IMR-90 (cell line): ENCODE measurements around the gene NAV2. TPM values are rescaled to one million over a fixed set of nuclear protein-coding genes. Genes with fewer than 3 reads are reported as not detected.

Experiments
- ATAC-seq: fragments of 200-7000 bp; cut with Tn5 transposase; 2 replicates; pipeline ENCODE4 v1.9.1; 2020; ENCODE audit warnings: low read depth, mild to moderate bottlenecking, moderate library complexity
- BruUV-seq: library from RNA; stranded (reverse); fragments of 400-500 nt; replicated peaks from 2 replicates; lab custom pipeline; 2021; lab: Mats Ljungman, UMichigan
- CTCF ChIA-PET: fragments of 300-600 bp; formaldehyde crosslinking; extraction: SDS; loops from one replicate; lab custom pipeline; 2021; ENCODE audit warnings: antibody characterized with exemption; lab: Yijun Ruan, JAX
- POLR2A ChIA-PET: fragments of 300-600 bp; sonication (Branson Sonifier 250); formaldehyde crosslinking; loops from one replicate; lab custom pipeline; 2022; ENCODE audit warnings: antibody characterized with exemption; ENCODE audit not compliant: unreplicated experiment; lab: Charles Lee
- DNase-seq: peaks from one replicate; pipeline ENCODE4 v3.0.0; 2013
- H2AFZ ChIP-seq: replicated peaks from 2 replicates; pipeline ENCODE3; 2013; ENCODE audit warnings: low read length, mild to moderate bottlenecking; ENCODE audit not compliant: poor library complexity
- H2AK5ac ChIP-seq: 2 replicates; pipeline ENCODE4 v1.6.1; 2013; ENCODE audit warnings: low read depth, low read length, inconsistent platforms
- H2AK9ac ChIP-seq: replicated peaks from 2 replicates; pipeline ENCODE3; 2013; ENCODE audit warnings: mild to moderate bottlenecking, low read depth, low read length, moderate library complexity; ENCODE audit not compliant: poor library complexity
- H2BK120ac ChIP-seq: 2 replicates; pipeline ENCODE4 v1.6.1; 2013; ENCODE audit warnings: low read depth, low read length, inconsistent platforms
- H2BK15ac ChIP-seq: 3 replicates; pipeline ENCODE4 v1.6.1; 2013; ENCODE audit warnings: low read depth, low read length, inconsistent platforms
- H2BK20ac ChIP-seq: 2 replicates; pipeline ENCODE4 v1.6.1; 2013; ENCODE audit warnings: low read depth, mild to moderate bottlenecking, inconsistent platforms, low read length, moderate library complexity
- H2BK5ac ChIP-seq: 2 replicates; pipeline ENCODE4 v1.6.1; 2013; ENCODE audit warnings: mild to moderate bottlenecking, low read depth, low read length, inconsistent platforms; ENCODE audit not compliant: poor library complexity, severe bottlenecking
- H3K14ac ChIP-seq: replicated peaks from 2 replicates; pipeline ENCODE4 v1.6.1; 2013; ENCODE audit warnings: low read depth, low read length, inconsistent platforms
- H3K18ac ChIP-seq: 2 replicates; pipeline ENCODE4 v1.6.1; 2013; ENCODE audit warnings: low read depth, low read length, control low read depth
- H3K23ac ChIP-seq: 2 replicates; pipeline ENCODE4 v1.6.1; 2013; ENCODE audit warnings: low read depth, low read length, inconsistent platforms
- H3K27ac ChIP-seq: 2 replicates; pipeline ENCODE4 v1.5.1; 2013; ENCODE audit warnings: mild to moderate bottlenecking, control low read depth, low read length; ENCODE audit not compliant: insufficient read depth
- H3K27me3 ChIP-seq: 2 replicates; pipeline ENCODE4 v1.6.1; 2013; ENCODE audit warnings: low read length; ENCODE audit not compliant: control insufficient read depth, insufficient read depth
- H3K36me3 ChIP-seq: 2 replicates; pipeline ENCODE4 v1.6.1; 2013; ENCODE audit warnings: low read length, mixed read lengths; ENCODE audit not compliant: control insufficient read depth, insufficient read depth
- H3K4ac ChIP-seq: 2 replicates; pipeline ENCODE4 v1.6.1; 2013; ENCODE audit warnings: low read depth, low read length, inconsistent platforms
- H3K4me1 ChIP-seq: 2 replicates; pipeline ENCODE4 v1.6.1; 2013; ENCODE audit warnings: low read length, mixed read lengths; ENCODE audit not compliant: control insufficient read depth, insufficient read depth
- H3K4me2 ChIP-seq: 2 replicates; pipeline ENCODE4 v1.6.1; 2013; ENCODE audit warnings: low read depth, mild to moderate bottlenecking, control low read depth, low read length, moderate library complexity
- H3K4me3 ChIP-seq: 2 replicates; pipeline ENCODE4 v1.5.1; 2013; ENCODE audit warnings: low read depth, mild to moderate bottlenecking, control low read depth, low read length, moderate library complexity; ENCODE audit not compliant: insufficient read depth
- H3K56ac ChIP-seq: 2 replicates; pipeline ENCODE4 v1.6.1; 2013; ENCODE audit warnings: low read length, inconsistent platforms; ENCODE audit not compliant: insufficient read depth; ENCODE audit errors: extremely low read depth
- H3K79me1 ChIP-seq, 2 experiments: 2 replicates each; pipeline ENCODE4 v1.6.1; 2013; ENCODE audit warnings: low read length in 2 of 2, inconsistent platforms in 1 of 2, low read depth in 1 of 2
- H3K9ac ChIP-seq: 2 replicates; pipeline ENCODE4 v1.6.1; 2013; ENCODE audit warnings: low read depth, low read length, control low read depth
- H3K9me1 ChIP-seq: 2 replicates; pipeline ENCODE4 v1.6.1; 2013; ENCODE audit warnings: low read length, inconsistent platforms; ENCODE audit not compliant: insufficient read depth
- H3K9me3 ChIP-seq: 2 replicates; pipeline ENCODE4 v1.6.1; 2013; ENCODE audit warnings: low read length; ENCODE audit not compliant: control insufficient read depth, insufficient read depth
- H4K20me1 ChIP-seq: 2 replicates; pipeline ENCODE4 v1.6.1; 2013; ENCODE audit warnings: low read length, inconsistent platforms; ENCODE audit not compliant: insufficient read depth
- H4K5ac ChIP-seq: 2 replicates; pipeline ENCODE4 v1.6.1; 2013; ENCODE audit warnings: mild to moderate bottlenecking, low read depth, low read length, control low read depth
- H4K8ac ChIP-seq, 2 experiments: 2 replicates each; pipeline ENCODE4 v1.6.1; 2013; ENCODE audit warnings: low read depth in 2 of 2, low read length in 2 of 2, control low read depth in 1 of 2, inconsistent platforms in 1 of 2
- H4K91ac ChIP-seq: 2 replicates; pipeline ENCODE4 v1.6.1; 2013; ENCODE audit warnings: low read depth, low read length, inconsistent platforms; ENCODE audit not compliant: insufficient read depth
- BHLHE40 ChIP-seq: fragments of 150-350 bp; IDR thresholded peaks from 2 replicates; pipeline ENCODE4 v1.6.1; 2016; ENCODE audit warnings: mild to moderate bottlenecking, low read depth, low read length
- CEBPB ChIP-seq: IDR thresholded peaks from 2 replicates; pipeline ENCODE4 v1.6.1; 2012; ENCODE audit warnings: low read depth, low read length, improper control_type of control experiment
- CHD1 ChIP-seq: IDR thresholded peaks from 2 replicates; pipeline ENCODE4 v1.6.1; 2012; ENCODE audit warnings: low read depth, low read length, improper control_type of control experiment
- CTCF ChIP-seq: conservative IDR thresholded peaks from 2 replicates; pipeline ENCODE4 v1.5.1; 2012; ENCODE audit warnings: mild to moderate bottlenecking, low read depth, low read length, improper control_type of control experiment
- FOS ChIP-seq: fragments of 150-350 bp; IDR thresholded peaks from 2 replicates; pipeline ENCODE4 v1.6.1; 2016; ENCODE audit warnings: low read depth, low read length
- MAFK ChIP-seq: IDR thresholded peaks from 2 replicates; pipeline ENCODE4 v1.6.1; 2012; ENCODE audit warnings: low read depth, low read length, improper control_type of control experiment
- MAZ ChIP-seq: IDR thresholded peaks from 2 replicates; pipeline ENCODE4 v1.6.1; 2012; ENCODE audit warnings: low read depth, mild to moderate bottlenecking, low read length, improper control_type of control experiment, moderate library complexity, borderline replicate concordance
- MXI1 ChIP-seq: IDR thresholded peaks from 2 replicates; pipeline ENCODE4 v1.6.1; 2012; ENCODE audit warnings: low read depth, mild to moderate bottlenecking, low read length, moderate library complexity, borderline replicate concordance
- NFE2L2 ChIP-seq: fragments of 150-350 bp; IDR thresholded peaks from 2 replicates; pipeline ENCODE4 v1.6.1; 2016; ENCODE audit warnings: low read depth, mild to moderate bottlenecking, low read length
- RAD21 ChIP-seq: IDR thresholded peaks from 2 replicates; pipeline ENCODE4 v1.6.1; 2012; ENCODE audit warnings: low read length, improper control_type of control experiment
- RCOR1 ChIP-seq: IDR thresholded peaks from 2 replicates; pipeline ENCODE4 v1.6.1; 2012; ENCODE audit warnings: mild to moderate bottlenecking, low read length, improper control_type of control experiment; ENCODE audit not compliant: insufficient replicate concordance
- RFX5 ChIP-seq: IDR thresholded peaks from 2 replicates; pipeline ENCODE4 v1.8.0; 2012; ENCODE audit warnings: low read depth, mild to moderate bottlenecking, low read length, moderate library complexity
- SMC3 ChIP-seq: fragments of 150-350 bp; IDR thresholded peaks from 2 replicates; pipeline ENCODE4 v1.6.1; 2016; ENCODE audit warnings: low read depth, mild to moderate bottlenecking, antibody characterized with exemption, low read length, moderate library complexity
- USF2 ChIP-seq: fragments of 150-350 bp; IDR thresholded peaks from 2 replicates; pipeline ENCODE4 v1.6.1; 2017; ENCODE audit warnings: mild to moderate bottlenecking, antibody characterized with exemption, low read length, low read depth
- WGBS, 2 experiments: methylation state at CpG; one replicate each; pipeline versions ENCODE4 v1.1.5 to v1.1.7; 2013; ENCODE audit warnings: missing lambda C conversion rate in 2 of 2; ENCODE audit not compliant: insufficient read length in 1 of 2; ENCODE audit errors: extremely low coverage in 2 of 2; 5-methylcytosine and 5-hydroxymethylcytosine counted together
- dilution Hi-C: fragments of 300-500 bp; cut with HindIII; formaldehyde crosslinking; loops from one replicate; pipeline ENCODE4 v1.14.3; 2018; ENCODE audit warnings: low sequenced_read_pairs; ENCODE audit not compliant: unreplicated experiment
- in situ Hi-C: fragments of 300-500 bp; cut with MboI; formaldehyde crosslinking; loops from 3 replicates; pipeline ENCODE4 v1.14.3; 2019; ENCODE audit warnings: low sequenced_read_pairs, inconsistent platforms, mixed read lengths
- intact Hi-C: fragments of 100-400 bp; cut with micrococcal nuclease; formaldehyde crosslinking; loops from 2 replicates; pipeline ENCODE4 v1.10.0; 2022
- polyA plus RNA-seq, 3 experiments: library from polyadenylated mRNA; depleted of rRNA; stranded (reverse); fragments of >200 nt; gene quantifications; 2 replicates each; pipeline ENCODE4 v1.2.3, GENCODE V29; 2012; ENCODE audit warnings: low replicate concordance in 1 of 3
- total RNA-seq: library from RNA; depleted of rRNA; stranded (reverse); fragments of >200 nt; gene quantifications from 2 replicates; pipeline ENCODE4 v1.2.3, GENCODE V29; 2012

Gene NAV2
- total and polyA plus RNA-seq, 2 of the 4 experiments (the other 2 are of a cell fraction), result 4.5 to 12.6 TPM

- H3K36me3 ChIP-seq, result peaks cover 22% of the 10 kb centered on the region
- H3K27ac ChIP-seq, result peak overlapping the region; percentile 95; the same call in 1 of the 2 replicates
- H4K5ac ChIP-seq, result no peak overlapping the region; the same call in 1 of the 2 replicates
- dilution Hi-C loops (no loop called here), in situ Hi-C loops (no loop called here), intact Hi-C loops (no loop called here)
- no peak for TF ChIP-seq BHLHE40
- TF ChIP-seq MAZ, result no peak
- TF ChIP-seq MAFK, result no peak
- TF ChIP-seq CHD1, result no peak
- TF ChIP-seq RCOR1, result no peak
- TF ChIP-seq NFE2L2, result no peak
- no peak for TF ChIP-seq CEBPB
- no peak for TF ChIP-seq CTCF
- TF ChIP-seq RAD21, result no peak
- TF ChIP-seq FOS, result no peak
- TF ChIP-seq MXI1, result no peak
- TF ChIP-seq SMC3, result no peak
- no peak for TF ChIP-seq USF2
- TF ChIP-seq RFX5, result no peak
- no peak overlapping the region for H3K4me3 ChIP-seq
- H3K4me2 ChIP-seq, result peak overlapping the region; percentile 69
- H3K79me1 ChIP-seq, result no peaks in the 10 kb centered on the region
- H2BK20ac ChIP-seq, result peak overlapping the region; percentile 31; the same call in 1 of the 2 replicates
- CTCF ChIA-PET, result no interaction called here
- POLR2A ChIA-PET, result no interaction called here
- peak overlapping the region; percentile 71; the same call in 1 of the 2 replicates for H4K91ac ChIP-seq
- no peaks in the 10 kb centered on the region; the same call in 1 of the 2 replicates for H4K20me1 ChIP-seq
- H3K18ac ChIP-seq, result peak overlapping the region; percentile 93
- H2AK5ac ChIP-seq, result no peak overlapping the region
- H2BK5ac ChIP-seq, result peak overlapping the region; percentile 57
- H3K23ac ChIP-seq, result 0 out of 2 replicates have a peak overlapping the region, but pooled peaks have one; percentile 41
- no peak overlapping the region for H2AFZ ChIP-seq
- peaks cover 14% of the 10 kb centered on the region; the same call in 1 of the 2 replicates for H3K9me1 ChIP-seq
- H3K27me3 ChIP-seq, result no peaks in the 10 kb centered on the region
- DNase-seq (no peak), ATAC-seq (no peak)
- no peak overlapping the region; the same call in 1 of the 2 replicates for H3K4ac ChIP-seq
- BruUV-seq, result no TSS peak
- H2BK15ac ChIP-seq, result 0 out of 3 replicates have a peak overlapping the region, but pooled peaks have one; percentile 53
- H3K14ac ChIP-seq, result no peak overlapping the region; the same call in 1 of the 2 replicates
- H3K4me1 ChIP-seq, result peaks cover 9% of the 10 kb centered on the region
- WGBS, 2 experiments, result 40% methylated on average over 1 of the region's 8 CpGs; no CpG with 5 or more reads in 1 of the 2 experiments
- H3K56ac ChIP-seq, result no peak overlapping the region
- peak overlapping the region; percentile 54; the same call in 1 of the 2 replicates for H2BK120ac ChIP-seq
- no peak overlapping the region for H2AK9ac ChIP-seq
- H4K8ac ChIP-seq, result peak overlapping the region; percentile 52 to 53; a peak in 3 of 4 replicates
- H3K9me3 ChIP-seq, result no peaks in the 10 kb centered on the region
- H3K9ac ChIP-seq, result no peak overlapping the region
Measured at GRCh38 chr11:20056109-20056949, 343.7 kb downstream of the NAV2 start.
